ENCODE data around the gene RPL26. TPM values are rescaled to one million over a fixed set of nuclear protein-coding genes. Genes with fewer than 3 reads are reported as not detected.

Gene RPL26
- 1,000 to 10,000 TPM in 2 of 6 experiments, 100 to 1,000 TPM in 4; 467 to 1,753 (median 509) TPM for total RNA-seq
- long read RNA-seq, transcript RPL26-214 (4 exons, 528 nt): major isoform, 464 of 525 reads
- long read RNA-seq, partial matches to known transcripts: 27 of 525 reads
- long read RNA-seq, other reads (novel, unspliced or antisense): 32 of 525 reads

DNA sequence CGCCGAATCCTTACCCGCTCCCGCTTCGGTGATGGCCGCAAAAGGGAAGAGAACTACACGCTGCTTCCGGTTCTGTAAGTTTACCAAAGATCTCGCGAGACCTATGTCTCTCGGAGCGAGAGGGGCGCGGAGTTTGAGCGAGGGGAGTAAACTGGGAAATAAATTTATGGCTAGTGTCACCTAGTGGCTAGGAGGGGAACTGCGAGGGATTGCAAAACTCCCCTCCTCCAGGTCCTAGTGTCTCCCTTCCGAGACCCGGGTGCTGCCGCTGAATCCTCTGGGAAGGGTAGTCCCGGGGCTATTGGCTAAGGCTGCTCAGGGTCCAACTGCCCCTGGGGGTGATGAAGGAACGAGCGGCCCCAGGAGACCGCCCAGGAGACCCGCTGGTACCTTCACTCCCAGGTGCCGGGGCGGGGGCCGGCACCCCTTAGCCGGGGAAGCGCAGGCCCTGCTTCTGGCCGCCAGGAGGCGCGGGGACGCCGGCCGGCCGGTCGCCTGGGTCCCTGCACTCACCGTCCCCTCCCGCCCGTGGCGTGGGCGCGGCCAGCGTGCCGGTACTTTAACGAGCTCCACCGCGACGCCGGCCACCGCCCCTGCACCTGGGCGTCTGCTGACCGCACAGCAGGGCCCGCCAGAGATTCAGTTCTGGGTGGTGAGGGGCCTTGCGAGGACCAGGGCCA, at the start of gene RPL26:
Gene RPL26 (minus strand): TSS at position 51 of the 680 bp plus-strand sequence. CDS start 883 bp downstream, outside the sequence.
- H3K36me3 ChIP-seq: peaks cover 6 to 35% (median 22%) of the 10 kb centered on the region in 4 donors
- peak; percentile 90 to 95 (median 93) for ATAC-seq
- H3K4me1 ChIP-seq: peaks cover 0 to 27% (median 10%) of the 10 kb centered on the region in 4 donors
- peak; percentile 93 to 96 (median 95) for DNase-seq
- H3K4me3 ChIP-seq: peak within 1 kb of the TSS; percentile 64 to 90 (median 73)
- TF ChIP-seq POLR2A (IDR thresholded peaks at IDR 0.05): peak; percentile 77
- TF ChIP-seq, protein P1, sequence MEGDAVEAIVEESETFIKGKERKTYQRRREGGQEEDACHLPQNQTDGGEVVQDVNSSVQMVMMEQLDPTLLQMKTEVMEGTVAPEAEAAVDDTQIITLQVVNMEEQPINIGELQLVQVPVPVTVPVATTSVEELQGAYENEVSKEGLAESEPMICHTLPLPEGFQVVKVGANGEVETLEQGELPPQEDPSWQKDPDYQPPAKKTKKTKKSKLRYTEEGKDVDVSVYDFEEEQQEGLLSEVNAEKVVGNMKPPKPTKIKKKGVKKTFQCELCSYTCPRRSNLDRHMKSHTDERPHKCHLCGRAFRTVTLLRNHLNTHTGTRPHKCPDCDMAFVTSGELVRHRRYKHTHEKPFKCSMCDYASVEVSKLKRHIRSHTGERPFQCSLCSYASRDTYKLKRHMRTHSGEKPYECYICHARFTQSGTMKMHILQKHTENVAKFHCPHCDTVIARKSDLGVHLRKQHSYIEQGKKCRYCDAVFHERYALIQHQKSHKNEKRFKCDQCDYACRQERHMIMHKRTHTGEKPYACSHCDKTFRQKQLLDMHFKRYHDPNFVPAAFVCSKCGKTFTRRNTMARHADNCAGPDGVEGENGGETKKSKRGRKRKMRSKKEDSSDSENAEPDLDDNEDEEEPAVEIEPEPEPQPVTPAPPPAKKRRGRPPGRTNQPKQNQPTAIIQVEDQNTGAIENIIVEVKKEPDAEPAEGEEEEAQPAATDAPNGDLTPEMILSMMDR (IDR thresholded peaks at IDR 0.05): peak; percentile 98 to 100 (median 100)
- H3K27me3 ChIP-seq: no peaks in the 10 kb centered on the region
- H3K27ac ChIP-seq: peak within 1 kb of the TSS; percentile 46 to 85 (median 75)
- 0% methylated on average over 10 of the region's 55 CpGs for WGBS (ENCODE audit: insufficient coverage, low coverage, low lambda C conversion rate, missing lambda C conversion rate)
- no peaks in the 10 kb centered on the region for H3K9me3 ChIP-seq
- intact Hi-C loops (cut with DNase I): no loop called here

DNA sequence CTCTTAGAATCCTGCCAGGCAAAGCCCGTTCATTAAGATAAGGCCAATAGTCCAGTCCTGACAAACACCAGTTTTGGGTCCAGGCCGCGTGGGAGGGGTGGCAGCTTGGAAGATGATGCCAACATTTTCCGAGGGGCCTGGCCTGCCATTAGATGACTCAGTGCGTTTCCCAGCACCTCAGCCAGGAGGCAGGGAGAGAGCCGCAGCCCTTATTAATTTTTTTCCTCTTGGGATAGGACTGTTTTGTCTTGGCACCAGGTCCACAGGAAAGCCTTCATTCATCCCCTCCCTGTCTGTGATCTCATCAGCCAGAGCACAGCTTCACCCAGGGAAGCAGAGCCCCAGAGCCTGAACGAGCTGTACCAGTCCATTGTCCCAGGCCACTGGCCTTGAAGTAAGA, 48.0 kb upstream of the RPL26 start:
- H3K27ac ChIP-seq: peak overlapping the region; percentile 30 to 90 (median 56)
- no peaks in the 10 kb centered on the region for H3K36me3 ChIP-seq
- no peaks in the 10 kb centered on the region for H3K9me3 ChIP-seq
- intact Hi-C loops (cut with DNase I): no loop called here
- TF ChIP-seq, protein P1 (IDR thresholded peaks at IDR 0.05): peak in 2 of 4 donors; percentile 5 to 13
- TF ChIP-seq POLR2A (IDR thresholded peaks at IDR 0.05): peak; percentile 38
- H3K4me1 ChIP-seq: peaks cover 0 to 26% (median 8%) of the 10 kb centered on the region in 4 donors
- 23% methylated on average over 3 of the region's 7 CpGs for WGBS (ENCODE audit: insufficient coverage, low coverage, low lambda C conversion rate, missing lambda C conversion rate)
- H3K4me3 ChIP-seq: no peak overlapping the region
- no peaks in the 10 kb centered on the region for H3K27me3 ChIP-seq
- ATAC-seq: peak; percentile 47 to 70 (median 58)
- DNase-seq: peak; percentile 87 to 92 (median 90)

DNA sequence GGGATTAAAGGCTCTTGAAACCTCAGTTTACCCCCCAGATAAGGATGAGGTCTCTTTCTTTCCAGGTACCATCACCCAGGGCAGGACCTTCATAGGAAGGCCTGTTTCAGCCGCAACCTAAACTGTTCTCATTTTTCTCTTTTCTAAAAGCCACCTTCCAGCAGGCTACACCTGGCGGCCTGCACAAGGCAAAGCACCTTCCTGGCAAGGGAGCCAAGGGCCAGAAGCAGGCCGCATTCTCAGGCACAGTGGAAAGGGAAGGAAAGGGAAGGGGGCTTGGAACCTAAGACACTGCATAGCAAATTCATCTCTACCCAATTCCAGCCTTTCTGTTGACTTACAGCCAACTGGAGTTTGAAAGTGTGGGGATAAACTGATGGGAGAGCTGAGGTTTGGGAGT, 43.8 kb upstream of the RPL26 start:
- Histone ChIP-seq H3K36me3 (no peaks in the 10 kb centered on the region), H3K4me3 (no peak overlapping the region), H3K27ac (peak overlapping the region; percentile 2 to 75 (median 45)), H3K9me3 (no peaks in the 10 kb centered on the region), H3K4me1 (peaks cover 0 to 31% (median 6%) of the 10 kb centered on the region in 4 donors), H3K27me3 (no peaks in the 10 kb centered on the region)
- DNase-seq (no peak), ATAC-seq (no peak)
- TF ChIP-seq, protein P1 (IDR thresholded peaks at IDR 0.05): no peak
- TF ChIP-seq POLR2A (IDR thresholded peaks at IDR 0.05): no peak
- intact Hi-C loops (cut with DNase I): no loop called here
- 90% methylated on average over 3 of the region's 3 CpGs for WGBS (ENCODE audit: insufficient coverage, low coverage, low lambda C conversion rate, missing lambda C conversion rate)

DNA sequence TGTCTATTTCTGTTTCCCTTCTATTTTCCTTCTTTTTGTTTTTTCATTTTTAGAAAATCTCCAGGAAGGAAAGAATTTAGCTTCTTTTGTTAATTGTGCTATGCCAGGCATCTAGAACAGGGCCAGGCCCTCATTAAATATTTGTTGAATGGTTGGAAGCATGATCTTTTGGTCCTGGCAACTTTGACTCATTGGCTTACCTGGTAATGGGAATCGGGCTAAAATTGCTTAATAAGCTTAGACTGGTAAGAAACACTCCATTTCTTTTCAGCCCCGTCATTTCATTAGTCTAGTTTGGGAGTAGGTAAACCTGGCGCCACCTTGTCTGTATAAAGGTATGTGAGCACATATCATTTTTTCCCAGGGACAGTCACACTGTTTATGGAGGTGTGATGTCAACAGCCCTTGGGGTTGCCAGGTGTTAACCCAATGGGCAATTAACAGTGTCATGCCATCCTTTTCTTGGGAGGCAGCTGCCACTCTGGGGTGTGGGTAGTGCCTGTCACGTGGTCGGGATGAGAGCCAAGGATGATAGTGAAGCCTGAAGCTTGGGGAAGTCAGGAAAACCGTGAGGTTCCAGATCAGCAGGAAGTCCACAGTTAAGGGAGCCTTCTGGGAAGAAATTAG, 43.2 kb upstream of the RPL26 start:
- H3K9me3 ChIP-seq: no peaks in the 10 kb centered on the region
- H3K27ac ChIP-seq: peak overlapping the region; percentile 2 to 75 (median 45)
- H3K27me3 ChIP-seq: no peaks in the 10 kb centered on the region
- no peak for TF ChIP-seq POLR2A (IDR thresholded peaks at IDR 0.05)
- TF ChIP-seq, protein P1 (IDR thresholded peaks at IDR 0.05): no peak
- 31% methylated on average over 6 of the region's 6 CpGs for WGBS (ENCODE audit: insufficient coverage, low coverage, low lambda C conversion rate, missing lambda C conversion rate)
- intact Hi-C loops (cut with DNase I): no loop called here
- H3K4me1 ChIP-seq: peaks cover 0 to 31% (median 8%) of the 10 kb centered on the region in 4 donors
- no peak overlapping the region for H3K4me3 ChIP-seq
- no peak for DNase-seq
- peak; percentile 48 to 66 (median 57) for ATAC-seq
- no peaks in the 10 kb centered on the region for H3K36me3 ChIP-seq

All from right lobe of liver (tissue), 6 donors.